GM19467 (cell line): Measurements from ENCODE around the gene CEP131.

Experiments
- ATAC-seq: cut with Tn5 transposase; IDR thresholded peaks from one replicate; pipeline ENCODE4 v1.9.1; 2021; ENCODE audit warnings: mild to moderate bottlenecking, moderate library complexity; ENCODE audit not compliant: unreplicated experiment

Gene CEP131

DNA sequence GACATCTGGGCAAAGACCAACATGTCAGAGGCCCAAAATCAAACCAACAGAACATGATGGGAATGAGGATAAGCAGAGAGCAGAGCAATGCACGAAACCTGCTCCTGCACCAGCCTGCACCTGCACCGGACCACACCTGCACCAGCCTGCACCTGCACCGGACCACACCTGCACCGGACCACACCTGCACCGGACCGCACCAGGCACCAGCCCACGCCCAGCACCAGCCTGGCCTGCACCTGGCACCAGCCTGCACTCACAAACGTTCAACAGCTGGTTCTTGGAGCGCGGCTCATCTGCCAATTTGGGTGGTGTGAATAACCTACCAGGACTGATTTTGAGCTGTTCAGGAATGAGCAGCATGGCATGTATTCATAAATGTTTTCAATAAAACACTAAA is 18.2 kb downstream of the CEP131 start:
- no peak for ATAC-seq

DNA sequence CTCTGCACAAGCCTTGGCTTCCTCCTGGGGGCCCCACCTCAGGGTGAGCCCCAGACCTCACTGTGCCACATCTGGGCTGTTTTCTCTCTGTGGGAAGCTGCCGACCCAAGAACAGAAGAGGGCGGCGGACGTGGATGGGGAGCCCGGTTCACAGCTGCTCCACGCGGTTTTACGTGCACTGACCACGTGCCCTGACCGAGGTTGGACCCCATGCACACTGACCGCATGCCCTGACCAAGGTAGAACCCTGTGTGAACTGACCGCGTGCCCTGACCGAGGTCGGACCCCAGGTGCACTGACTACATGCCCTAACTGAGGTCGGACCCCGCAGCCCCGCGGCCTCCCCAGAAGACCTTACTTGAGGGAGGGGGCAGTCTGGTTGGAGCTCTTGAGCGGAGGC is 19.6 kb downstream of the CEP131 start:
- ATAC-seq, result no peak

DNA sequence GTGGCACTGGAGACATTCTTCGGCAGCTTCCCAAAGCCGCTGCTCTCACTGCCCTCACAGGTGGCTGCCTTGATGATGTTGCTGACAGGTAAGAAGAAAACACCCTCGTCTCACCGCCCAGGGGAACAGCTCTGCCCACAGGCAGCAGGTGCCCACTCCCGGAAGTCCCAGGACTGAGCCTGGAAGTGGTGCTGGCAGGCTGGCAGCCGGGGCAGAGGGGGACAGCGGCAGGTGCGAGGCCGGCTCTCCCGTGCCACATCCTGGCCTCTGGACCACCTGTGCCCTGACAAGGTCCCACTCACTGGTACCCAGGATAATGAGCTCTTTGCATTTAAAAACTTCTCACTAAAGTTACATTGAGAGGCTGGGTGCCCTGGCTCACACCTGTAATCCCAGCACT is 20.4 kb downstream of the CEP131 start:
- no peak for ATAC-seq

GRCh38 chr17:81200695-81201580 is 21.8 kb downstream of the CEP131 start:
- ATAC-seq, result no peak

GRCh38 chr17:81200201-81200600 is 22.6 kb downstream of the CEP131 start:
- ATAC-seq, result no peak

- no peak for ATAC-seq
Observed at GRCh38 chr17:81199482-81199830, 23.3 kb downstream of the CEP131 start.

DNA sequence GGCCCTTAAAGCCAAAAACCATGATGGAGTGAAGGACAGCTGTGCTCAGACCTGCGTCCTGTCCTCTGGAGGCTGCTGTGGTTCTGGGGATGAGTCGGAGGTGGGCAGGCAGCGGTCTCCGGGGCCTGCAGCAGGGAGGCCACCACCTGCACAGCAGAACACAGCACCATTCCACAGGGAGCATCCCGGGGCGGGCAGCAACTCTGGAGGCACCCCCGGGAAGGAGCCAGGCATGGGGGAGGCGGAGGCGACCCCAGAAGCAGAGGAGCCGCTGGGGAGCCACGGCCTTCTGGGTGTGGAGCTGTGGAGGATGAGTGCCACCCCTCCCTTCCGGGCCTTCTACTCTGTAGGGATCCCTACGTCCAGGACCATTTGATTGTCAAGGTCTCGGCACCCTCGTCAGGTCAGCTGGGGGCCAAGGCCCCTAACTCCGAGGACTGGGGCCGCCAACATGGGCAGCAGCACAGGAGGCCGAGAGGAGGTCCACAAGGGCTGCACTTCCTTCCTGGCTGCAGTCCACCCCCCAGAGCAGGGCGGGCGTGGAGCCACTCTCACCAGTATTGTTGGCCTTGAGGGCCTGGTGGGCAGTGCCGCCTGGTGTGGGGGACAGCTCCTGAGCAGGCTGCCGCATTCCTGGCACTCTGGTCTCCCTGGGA is 23.8 kb downstream of the CEP131 start:
- ATAC-seq, result no peak

DNA sequence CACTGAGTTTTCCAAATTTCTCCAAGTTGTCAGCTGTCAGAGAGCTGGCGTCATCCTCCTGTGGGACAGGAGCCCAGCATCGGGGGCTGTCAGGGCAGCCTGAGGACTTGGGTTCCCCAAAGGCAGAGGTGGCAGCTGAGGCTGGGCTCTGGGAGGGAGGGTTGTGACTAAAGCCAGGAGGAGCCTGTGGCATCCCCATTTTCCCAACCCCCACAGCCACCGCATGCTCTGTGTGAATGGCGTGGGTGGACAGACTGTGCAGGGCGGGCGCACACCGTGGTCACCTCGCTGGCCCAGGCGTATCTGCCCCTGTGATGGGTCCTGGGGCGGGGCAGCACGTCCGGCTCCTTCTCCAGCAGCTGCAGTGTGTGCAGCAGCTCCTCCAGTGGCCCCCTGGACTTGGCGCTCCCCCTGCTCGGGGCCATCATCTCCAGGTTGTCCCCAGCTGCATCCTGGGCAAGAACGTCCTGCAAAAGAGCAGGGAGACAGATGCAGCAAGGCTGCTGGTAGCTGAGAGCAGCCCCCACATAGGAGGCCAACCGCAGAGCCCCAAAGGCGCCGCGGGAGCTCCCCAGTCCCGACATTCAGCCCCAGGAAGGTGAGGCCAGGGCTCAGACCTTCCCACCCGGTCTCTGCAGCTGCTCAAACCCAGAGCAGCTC is 24.8 kb downstream of the CEP131 start:
- ATAC-seq, result no peak

GRCh38 chr17:81197409-81197795 is 25.4 kb downstream of the CEP131 start:
- ATAC-seq, result no peak

DNA sequence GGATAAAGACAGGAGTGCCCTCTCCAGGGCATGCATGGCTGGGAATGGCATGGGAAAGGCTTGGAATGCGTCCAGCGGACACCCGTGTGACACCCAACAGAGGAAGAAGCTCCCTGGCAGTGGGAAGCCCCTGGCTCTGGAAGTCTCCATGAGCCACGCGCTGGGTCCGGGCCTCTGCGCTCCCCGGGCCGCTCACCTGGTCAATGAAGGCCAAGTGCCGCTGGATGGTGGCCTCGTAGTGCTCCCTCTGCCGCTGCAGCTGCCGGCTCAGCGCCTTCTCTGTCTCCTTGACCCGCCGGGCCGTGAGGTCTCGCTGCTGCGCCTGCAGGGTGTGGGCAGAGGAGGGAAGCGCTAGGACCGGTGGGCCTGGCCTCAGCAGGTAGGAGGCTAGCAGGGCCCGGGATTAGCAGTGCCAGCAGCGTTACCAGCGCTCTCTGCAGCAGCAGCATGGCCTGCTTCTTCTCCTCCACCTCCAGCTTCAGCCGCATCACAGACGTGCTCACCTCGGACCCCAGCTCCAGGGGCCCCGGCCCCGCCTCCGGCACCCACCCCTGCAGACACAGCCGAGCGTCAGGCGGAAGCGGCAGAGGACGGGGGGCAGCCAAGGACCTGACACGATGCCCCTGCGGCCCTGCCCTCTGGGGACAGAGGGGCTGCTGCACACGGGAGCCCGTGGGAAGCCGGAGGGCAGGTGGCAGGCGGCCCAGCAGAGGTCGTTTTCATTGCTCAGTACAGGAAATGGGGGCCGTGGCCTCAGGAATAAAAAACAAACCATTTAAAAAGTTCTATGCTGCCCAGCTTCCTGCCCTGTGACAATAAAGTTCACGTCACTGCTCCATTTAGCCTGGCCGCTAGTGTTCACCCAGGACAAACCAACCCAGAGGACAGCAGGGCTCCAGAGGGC is 26.0 kb downstream of the CEP131 start:
- ATAC-seq, result no peak

DNA sequence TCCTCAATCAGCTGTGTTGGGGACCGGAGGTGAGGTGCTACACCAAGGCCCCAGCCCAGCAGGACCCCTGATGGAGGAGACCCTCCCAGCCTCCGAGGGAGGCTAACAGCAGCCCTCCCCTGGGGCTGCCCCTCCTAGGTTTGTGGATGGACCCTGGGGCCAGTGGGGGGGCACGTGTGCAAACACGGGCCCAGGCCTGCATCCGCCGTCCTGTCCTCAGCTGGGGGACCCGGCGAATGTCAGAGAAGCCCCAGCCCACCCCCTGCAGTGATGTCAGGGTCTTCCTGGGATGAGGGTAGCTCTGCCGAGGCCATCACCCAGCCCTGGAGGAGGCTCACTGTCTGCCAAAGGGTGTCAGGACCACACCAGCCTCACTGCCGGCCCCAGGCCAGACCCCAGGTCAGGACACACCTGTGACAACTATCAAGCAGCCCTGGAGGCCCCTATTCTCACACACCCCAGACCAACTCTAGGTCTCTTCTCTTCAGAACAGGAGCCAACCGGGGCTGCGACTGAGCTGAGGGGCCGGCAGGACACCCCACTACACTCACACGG is 26.7 kb downstream of the CEP131 start:
- ATAC-seq, result no peak

DNA sequence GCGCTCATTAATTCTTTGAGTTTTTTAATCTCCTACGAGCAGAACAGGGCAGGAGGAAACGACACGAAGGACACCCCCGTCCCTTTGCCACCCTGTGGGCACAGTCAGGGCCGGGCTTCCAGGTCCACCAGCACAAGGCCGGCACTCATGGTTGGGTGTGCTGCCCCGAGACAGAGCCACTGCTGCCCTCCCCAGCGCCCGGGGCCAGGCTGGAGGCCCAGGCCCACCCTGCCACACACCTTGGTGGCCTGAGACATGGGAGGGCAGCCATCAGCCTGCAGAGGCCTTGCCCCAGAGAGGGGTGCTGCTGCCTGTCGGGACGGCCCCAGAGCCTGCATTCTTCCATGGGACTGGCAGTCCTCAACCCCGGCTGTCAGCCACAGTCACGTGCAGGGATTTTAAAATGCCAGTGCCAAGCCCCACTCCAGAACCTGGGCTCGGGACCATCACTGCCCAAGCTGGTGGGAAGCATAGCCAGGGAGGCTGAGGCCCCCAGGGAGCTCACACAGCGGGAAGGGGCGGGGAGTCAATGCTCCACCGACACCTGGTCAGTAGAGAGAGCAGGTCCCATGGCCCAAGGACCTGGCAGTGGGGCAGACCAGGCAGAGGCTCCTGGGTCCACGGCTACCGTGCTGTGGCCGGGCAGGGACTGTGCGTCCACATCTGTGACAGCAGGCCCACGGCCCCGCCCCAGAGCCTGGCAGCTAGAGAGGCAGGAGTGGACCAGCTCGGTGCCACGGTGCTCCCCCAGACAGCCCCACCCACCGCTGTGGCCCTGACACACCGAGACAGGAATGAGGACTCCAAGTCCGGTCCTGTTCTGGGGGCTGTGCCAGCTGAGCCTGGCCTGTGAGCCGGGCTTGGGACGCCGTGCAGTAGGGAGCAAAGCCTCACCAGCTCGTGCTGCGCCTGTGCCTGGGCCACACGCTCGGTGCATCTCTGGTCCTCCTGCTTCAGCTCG is 27.5 kb downstream of the CEP131 start:
- ATAC-seq, result no peak

DNA sequence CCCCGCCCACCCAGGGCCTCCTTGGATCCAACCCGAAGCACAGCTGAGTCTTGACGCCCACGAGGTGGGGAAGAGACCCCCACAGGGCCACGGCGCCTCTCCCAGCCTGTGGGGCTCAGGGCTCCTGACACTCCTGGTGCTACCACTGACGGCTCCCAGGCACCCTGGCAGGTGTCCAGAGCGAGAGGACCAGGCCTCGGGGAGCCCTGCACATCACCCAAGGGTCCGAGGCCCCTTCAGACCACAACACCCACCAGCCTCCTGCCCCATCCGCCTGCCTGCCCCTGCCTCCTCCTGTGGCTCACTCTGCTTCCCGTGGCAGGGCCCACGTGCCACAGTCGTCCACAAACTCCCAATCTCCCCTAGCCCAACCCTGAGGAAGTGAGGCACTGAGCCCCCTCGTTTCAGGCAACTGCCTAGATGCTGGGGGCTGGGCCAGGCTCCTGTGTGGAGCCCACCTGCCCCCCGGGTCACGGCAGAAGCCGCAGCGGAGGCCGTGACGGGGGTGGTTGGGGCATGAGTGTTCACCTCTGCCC is 28.5 kb downstream of the CEP131 start:
- ATAC-seq, result no peak

- no peak for ATAC-seq
Observed at GRCh38 chr17:81193470-81194224, 29.1 kb downstream of the CEP131 start.

DNA sequence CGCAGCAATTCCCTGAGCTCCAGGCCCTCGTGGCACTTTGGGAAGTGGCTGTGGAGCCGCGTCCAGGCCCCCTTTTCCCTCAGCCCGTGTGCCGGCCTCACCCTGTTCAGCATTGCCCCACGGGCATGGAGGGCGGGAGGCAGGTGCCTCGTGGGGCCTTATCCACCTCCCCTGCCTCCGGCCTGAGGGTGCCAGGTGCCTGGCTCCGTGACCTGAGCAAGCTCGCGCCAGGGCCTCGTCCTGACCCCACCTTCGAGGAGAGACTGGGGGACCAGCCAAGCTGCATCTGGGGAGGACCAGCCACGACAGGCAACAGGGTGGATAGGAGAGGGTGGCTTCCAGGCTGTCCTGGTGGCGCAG is 29.7 kb downstream of the CEP131 start:
- ATAC-seq, result no peak

DNA sequence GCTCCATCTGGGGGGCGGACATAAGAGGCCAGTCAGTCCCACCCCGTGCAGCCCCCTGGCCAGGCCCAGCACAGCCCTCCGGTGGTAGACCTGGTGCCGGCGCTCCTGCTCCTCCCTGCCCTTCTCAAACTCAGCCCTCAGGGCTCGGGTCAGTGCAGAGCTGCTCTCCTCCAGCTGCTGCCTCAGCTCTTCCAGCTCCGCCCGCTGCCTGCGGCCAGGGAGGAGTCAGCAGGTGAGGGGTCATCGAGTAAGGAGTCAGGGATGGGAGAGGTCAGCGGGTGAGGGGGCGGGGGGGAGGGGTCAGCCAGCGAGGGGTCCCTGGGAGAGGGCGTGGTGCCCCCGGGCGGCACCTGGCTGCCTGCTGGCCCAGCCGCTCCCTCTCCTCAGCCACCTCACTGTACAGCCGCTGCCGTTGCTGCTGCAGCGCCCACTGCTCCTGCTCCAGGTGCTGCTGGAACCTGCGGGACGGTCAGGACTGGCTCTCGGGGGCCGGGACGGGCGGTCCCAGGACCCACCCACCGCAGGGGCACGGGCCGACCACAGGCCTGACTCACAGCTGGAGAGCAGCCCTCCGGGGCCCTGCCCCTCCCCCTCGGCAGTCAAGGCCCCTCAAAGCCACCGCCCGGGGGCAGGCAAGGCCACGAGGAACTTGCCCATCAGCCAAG is 30.2 kb downstream of the CEP131 start:
- ATAC-seq, result no peak

GRCh38 chr17:81191646-81192045 is 31.1 kb downstream of the CEP131 start:
- no peak for ATAC-seq

DNA sequence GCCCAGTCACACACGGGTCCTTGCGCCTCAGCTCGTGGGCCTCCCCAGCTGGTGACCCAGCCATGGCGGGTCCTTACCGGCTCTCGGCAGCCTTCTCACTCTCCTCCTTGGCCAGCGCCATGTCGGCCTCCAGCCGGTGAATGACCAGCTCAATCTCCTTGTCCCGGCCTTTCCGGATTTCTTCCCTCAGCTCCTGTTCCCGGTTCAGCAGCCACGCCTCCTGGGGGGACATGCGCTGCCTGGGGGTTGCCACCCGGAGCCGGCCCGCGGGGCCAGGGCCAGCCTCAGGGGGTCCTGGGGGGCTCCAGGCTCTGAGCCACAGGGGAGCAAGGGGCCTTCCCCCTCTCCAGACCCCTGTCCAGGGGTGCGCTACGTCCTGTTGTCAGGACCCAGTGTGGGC is 31.6 kb downstream of the CEP131 start:
- no peak for ATAC-seq
